ENCODE data around the gene PDE3B. TPM values are rescaled to one million over a fixed set of nuclear protein-coding genes. Genes with fewer than 3 reads are reported as not detected.

The PDE3B gene
- total and polyA plus RNA-seq, 2 of the 4 experiments (the other 2 are of a cell fraction): 0.21 to 1.3 TPM

GRCh38 chr11:14882196-14882595, 238.6 kb downstream of the PDE3B start:
- WGBS, 2 experiments (ENCODE audit: extremely low coverage in 2 of 2, insufficient read length in 1 of 2): no CpG with 5 or more reads among the region's 1 CpG
- no TSS peak for BruUV-seq (replicated peaks)

More at GRCh38 chr11:14882196-14882595, 238.6 kb downstream of the PDE3B start:
- H2BK5ac ChIP-seq (ENCODE audit: low read depth, low read length, poor library complexity, severe bottlenecking): no peak overlapping the region
- H2BK120ac ChIP-seq (ENCODE audit: low read depth, low read length): no peak overlapping the region
- no peak overlapping the region for H3K18ac ChIP-seq (ENCODE audit: low read depth, low read length)
- no peaks in the 10 kb centered on the region for H3K9me1 ChIP-seq (ENCODE audit: insufficient read depth, low read length)
- intact Hi-C loops (cut with micrococcal nuclease) (no loop called here), dilution Hi-C loops (cut with HindIII; ENCODE audit: low sequenced_read_pairs, unreplicated experiment) (no loop called here), in situ Hi-C loops (cut with MboI; ENCODE audit: low sequenced_read_pairs) (loop anchor here (25.0 kb wide), 1 partner anchor 620 kb away; no protein-coding TSS in a partner anchor)
- no peak overlapping the region for H2AK9ac ChIP-seq (replicated peaks; ENCODE audit: low read depth, low read length, poor library complexity)
- H2BK20ac ChIP-seq (ENCODE audit: low read depth, low read length): no peak overlapping the region
- no peak for DNase-seq
- H3K27ac ChIP-seq (ENCODE audit: insufficient read depth, low read length): no peak overlapping the region
- no peak for ATAC-seq (ENCODE audit: low read depth)
- no peak overlapping the region for H3K4ac ChIP-seq (ENCODE audit: low read depth, low read length)
- no peak overlapping the region for H2BK15ac ChIP-seq (ENCODE audit: low read depth, low read length)
- H4K5ac ChIP-seq (ENCODE audit: low read depth, low read length): no peak overlapping the region
- H2AK5ac ChIP-seq (ENCODE audit: low read depth, low read length): no peak overlapping the region
- H3K36me3 ChIP-seq (ENCODE audit: control insufficient read depth, insufficient read depth, low read length): no peaks in the 10 kb centered on the region; the same call in 1 of the 2 replicates
- H3K56ac ChIP-seq (ENCODE audit: extremely low read depth, insufficient read depth, low read length): no peak overlapping the region
- no peak overlapping the region for H3K4me2 ChIP-seq (ENCODE audit: low read depth, low read length)
- no peak overlapping the region for H3K23ac ChIP-seq (ENCODE audit: low read depth, low read length)
- H3K9me3 ChIP-seq (ENCODE audit: control insufficient read depth, insufficient read depth, low read length): no peaks in the 10 kb centered on the region
- TF ChIP-seq POLR2A (IDR thresholded peaks at IDR 0.05; ENCODE audit: low read depth, low read length) (no peak), CTCF (conservative IDR thresholded peaks at IDR 0.05; ENCODE audit: low read depth, low read length) (no peak), USF2 (IDR thresholded peaks at IDR 0.05; ENCODE audit: low read depth, low read length) (no peak), CHD1 (IDR thresholded peaks at IDR 0.05; ENCODE audit: low read depth, low read length) (no peak), ELK1 (IDR thresholded peaks at IDR 0.05; ENCODE audit: borderline replicate concordance, low read depth, low read length) (no peak), NFE2L2 (IDR thresholded peaks at IDR 0.05; ENCODE audit: low read depth, low read length) (no peak), RFX5 (IDR thresholded peaks at IDR 0.05; ENCODE audit: low read depth, low read length) (no peak), MAFK (IDR thresholded peaks at IDR 0.05; ENCODE audit: low read depth, low read length) (no peak), BHLHE40 (IDR thresholded peaks at IDR 0.05; ENCODE audit: low read depth, low read length) (no peak), RAD21 (IDR thresholded peaks at IDR 0.05; ENCODE audit: low read length) (no peak)
- no peaks in the 10 kb centered on the region for H3K27me3 ChIP-seq (ENCODE audit: control insufficient read depth, insufficient read depth, low read length)
- H3K14ac ChIP-seq (replicated peaks; ENCODE audit: low read depth, low read length): no peak overlapping the region
- no peak overlapping the region for H4K91ac ChIP-seq (ENCODE audit: insufficient read depth, low read depth, low read length)
- no peak overlapping the region for H3K9ac ChIP-seq (ENCODE audit: low read depth, low read length)
- no peaks in the 10 kb centered on the region for H4K20me1 ChIP-seq (ENCODE audit: insufficient read depth, low read length)
- ChIA-PET CTCF (no interaction called here), POLR2A (ENCODE audit: unreplicated experiment) (no interaction called here)
- no peaks in the 10 kb centered on the region for H3K4me1 ChIP-seq (ENCODE audit: control insufficient read depth, insufficient read depth, low read length)
- H3K4me3 ChIP-seq (ENCODE audit: insufficient read depth, low read depth, low read length): no peak overlapping the region
- no peak overlapping the region for H4K8ac ChIP-seq (ENCODE audit: low read depth in 2 of 2, low read length in 2 of 2)
- H2AFZ ChIP-seq (replicated peaks; ENCODE audit: low read length, poor library complexity): no peak overlapping the region
- H3K79me1 ChIP-seq (ENCODE audit: low read depth in 1 of 2, low read length in 2 of 2): no peaks in the 10 kb centered on the region

Measured in IMR-90 (cell line).